Fibroblast of lung (primary cell): ENCODE results near the gene GIGYF2. TPM values are rescaled to one million over a fixed set of nuclear protein-coding genes. Genes with fewer than 3 reads are reported as not detected.
A peak's percentile ranks its signal among the peaks of the same experiment; 100 is the strongest.

Experiments used
- DNase-seq, 2 donors: peaks; one replicate each; pipeline versions ENCODE4 v3.0.0 to v3.0.0-alpha.2; 2010; ENCODE audit warnings: low read depth in 2 of 2
- H2AFZ ChIP-seq: 2 replicates; pipeline ENCODE4 v1.5.1; 2012; ENCODE audit warnings: low read length, control low read depth, inconsistent platforms
- H3K27ac ChIP-seq: 2 replicates; pipeline ENCODE4 v1.5.1; 2011; ENCODE audit warnings: low read length, control low read depth; ENCODE audit not compliant: insufficient read depth
- H3K27me3 ChIP-seq: 2 replicates; pipeline ENCODE4 v1.5.1; 2011; ENCODE audit warnings: mild to moderate bottlenecking, low read length; ENCODE audit not compliant: control insufficient read depth, insufficient read depth
- H3K36me3 ChIP-seq: 2 replicates; pipeline ENCODE4 v1.5.1; 2011; ENCODE audit warnings: low read length; ENCODE audit not compliant: control insufficient read depth, insufficient read depth
- H3K4me1 ChIP-seq: 2 replicates; pipeline ENCODE4 v1.5.1; 2011; ENCODE audit warnings: low read length; ENCODE audit not compliant: control insufficient read depth, insufficient read depth; ENCODE audit errors: extremely low read depth
- H3K4me2 ChIP-seq: 2 replicates; pipeline ENCODE4 v1.5.1; 2011; ENCODE audit warnings: low read length, control low read depth; ENCODE audit not compliant: insufficient read depth; ENCODE audit errors: extremely low read depth
- H3K4me3 ChIP-seq, 4 experiments: fragments of 200-600 bp in 1 of 4; sonication (generic) in 1 of 4; replicated peaks in 1 of 4; 2 replicates each; pipeline ENCODE4 v1.5.1; 2011 to 2016; ENCODE audit warnings: low read length in 4 of 4, low read depth in 3 of 4, mild to moderate bottlenecking in 3 of 4, control low read depth in 2 of 4, inconsistent platforms in 1 of 4, mixed read lengths in 1 of 4; ENCODE audit not compliant: insufficient read depth in 1 of 4; ENCODE audit errors: control extremely low read depth in 1 of 4
- H3K79me2 ChIP-seq: 2 replicates; pipeline ENCODE4 v1.5.1; 2012; ENCODE audit warnings: mild to moderate bottlenecking, low read length, inconsistent platforms; ENCODE audit not compliant: control insufficient read depth, insufficient read depth
- H3K9ac ChIP-seq: 2 replicates; pipeline ENCODE4 v1.5.1; 2011; ENCODE audit warnings: mild to moderate bottlenecking, low read length, control low read depth; ENCODE audit not compliant: insufficient read depth
- H3K9me3 ChIP-seq: 2 replicates; pipeline ENCODE4 v1.5.1; 2012; ENCODE audit warnings: low read depth, low read length; ENCODE audit not compliant: control insufficient read depth, insufficient read depth
- H4K20me1 ChIP-seq: 2 replicates; pipeline ENCODE4 v1.5.1; 2011; ENCODE audit warnings: low read length; ENCODE audit not compliant: control insufficient read depth, insufficient read depth; ENCODE audit errors: extremely low read depth
- CTCF ChIP-seq, 2 donors: IDR thresholded peaks in 1 of 2; conservative IDR thresholded peaks in 1 of 2; 1 replicate in 1 of 2; 2 replicates in 1 of 2; pipeline ENCODE4 v1.5.1; 2011 to 2012; ENCODE audit warnings: low read length in 2 of 2, control low read depth in 1 of 2, inconsistent platforms in 1 of 2, low read depth in 1 of 2, mild to moderate bottlenecking in 1 of 2
- EZH2 ChIP-seq: IDR thresholded peaks from 2 replicates; pipeline ENCODE4 v1.5.1; 2012; ENCODE audit warnings: low read length, control low read depth, mild to moderate bottlenecking; ENCODE audit errors: missing control alignments
- polyA plus RNA-seq, 2 donors: library from polyadenylated mRNA; depleted of rRNA in 1 of 2; stranded (reverse) in 1 of 2; unstranded in 1 of 2; fragments of >200 nt; gene quantifications; 2 replicates each; pipeline ENCODE4 v1.2.1, GENCODE V29; 2011 to 2012; ENCODE audit warnings: missing spikeins in 1 of 2
- total RNA-seq: library from RNA; depleted of rRNA; stranded (reverse); fragments of >200 nt; gene quantifications from 2 replicates; pipeline ENCODE4 v1.2.1, GENCODE V29; 2014

The GIGYF2 gene
- total and polyA plus RNA-seq, 2 donors (not counting 1 experiment from before 2014, with no cell fraction given), result 31.1 to 64.7 TPM

DNA sequence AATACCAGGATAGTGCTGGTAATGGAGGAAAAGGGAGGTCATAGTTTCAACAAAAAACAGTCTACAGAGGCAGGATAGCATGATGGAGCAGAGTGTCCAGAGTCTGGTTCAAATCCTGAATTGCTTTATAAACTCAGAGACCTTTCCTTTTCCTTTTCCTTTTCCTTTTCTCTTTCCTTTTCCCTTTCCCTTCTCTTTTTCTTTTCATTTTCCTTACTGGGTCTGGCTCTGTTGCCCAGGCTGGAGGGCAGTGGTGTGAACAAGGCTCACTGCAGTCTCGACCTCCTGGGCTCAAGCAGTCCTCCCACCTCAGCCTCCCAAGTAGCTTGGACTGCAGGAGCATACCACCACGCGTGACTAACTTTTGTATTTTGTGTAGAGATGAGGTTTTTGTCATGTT is 31.7 kb downstream of the GIGYF2 start:
- no peaks in the 10 kb centered on the region for H4K20me1 ChIP-seq
- H3K79me2 ChIP-seq, result peaks cover 20% of the 10 kb centered on the region
- DNase-seq, result no peak
- H3K9ac ChIP-seq, result no peak overlapping the region
- H3K4me3 ChIP-seq, result no peak overlapping the region
- no peaks in the 10 kb centered on the region for H3K4me1 ChIP-seq
- H3K4me2 ChIP-seq, result no peak overlapping the region
- no peaks in the 10 kb centered on the region for H3K36me3 ChIP-seq
- no peak overlapping the region for H3K27ac ChIP-seq
- TF ChIP-seq EZH2, result no peak
- TF ChIP-seq CTCF (conservative IDR thresholded peaks at IDR 0.05 in 1 of 2, IDR thresholded peaks at IDR 0.05 in 1 of 2; ENCODE audit: low read depth in 1 of 2, low read length in 2 of 2), result no peak
- H3K27me3 ChIP-seq, result no peaks in the 10 kb centered on the region
- H2AFZ ChIP-seq, result no peak overlapping the region
- no peaks in the 10 kb centered on the region for H3K9me3 ChIP-seq

- H3K4me2 ChIP-seq, result no peak overlapping the region
- no peak overlapping the region for H2AFZ ChIP-seq
- no peaks in the 10 kb centered on the region for H3K4me1 ChIP-seq
- no peaks in the 10 kb centered on the region for H4K20me1 ChIP-seq
- H3K9ac ChIP-seq, result no peak overlapping the region
- no peaks in the 10 kb centered on the region for H3K27me3 ChIP-seq
- H3K4me3 ChIP-seq, result no peak overlapping the region
- no peak overlapping the region for H3K27ac ChIP-seq
- no peaks in the 10 kb centered on the region for H3K36me3 ChIP-seq
- no peaks in the 10 kb centered on the region for H3K9me3 ChIP-seq
- peaks cover 16% of the 10 kb centered on the region for H3K79me2 ChIP-seq
- TF ChIP-seq CTCF (conservative IDR thresholded peaks at IDR 0.05 in 1 of 2, IDR thresholded peaks at IDR 0.05 in 1 of 2; ENCODE audit: low read depth in 1 of 2, low read length in 2 of 2), result no peak
- TF ChIP-seq EZH2, result no peak
- peak; percentile 15 to 51 for DNase-seq
These were observed 34.3 kb downstream of the GIGYF2 start for GRCh38 chr2:232731470-232731869.

DNA sequence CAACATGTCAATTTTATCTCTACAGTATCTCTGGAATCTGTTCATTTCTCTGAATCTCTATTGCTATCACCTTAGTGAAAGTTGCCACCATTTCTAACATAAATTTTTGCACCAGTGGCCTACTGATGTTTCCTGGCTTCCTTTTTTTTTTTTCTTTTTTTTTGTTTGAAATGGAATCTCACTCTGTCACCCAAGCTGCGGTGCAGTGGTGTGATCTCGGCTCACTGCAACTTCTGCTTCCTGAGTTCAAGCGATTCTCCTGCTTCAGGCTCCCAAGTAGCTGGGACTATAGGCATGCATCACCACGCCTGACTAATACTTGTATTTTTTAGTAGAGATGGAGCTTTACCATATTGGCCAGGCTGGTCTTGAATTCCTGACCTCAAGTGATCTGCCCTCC is 44.2 kb downstream of the GIGYF2 start:
- no peaks in the 10 kb centered on the region for H3K4me1 ChIP-seq
- no peaks in the 10 kb centered on the region for H3K27me3 ChIP-seq
- no peak for DNase-seq
- H3K9me3 ChIP-seq, result no peaks in the 10 kb centered on the region
- H3K27ac ChIP-seq, result no peak overlapping the region
- H3K4me2 ChIP-seq, result no peak overlapping the region
- H3K9ac ChIP-seq, result no peak overlapping the region
- no peak for TF ChIP-seq CTCF (conservative IDR thresholded peaks at IDR 0.05 in 1 of 2, IDR thresholded peaks at IDR 0.05 in 1 of 2; ENCODE audit: low read depth in 1 of 2, low read length in 2 of 2)
- no peak for TF ChIP-seq EZH2
- no peak overlapping the region for H3K4me3 ChIP-seq
- H2AFZ ChIP-seq, result no peak overlapping the region
- H4K20me1 ChIP-seq, result no peaks in the 10 kb centered on the region
- H3K79me2 ChIP-seq, result no peaks in the 10 kb centered on the region
- H3K36me3 ChIP-seq, result peaks cover 2% of the 10 kb centered on the region
